ENCODE data around the gene ERP44. TPM values are rescaled to one million over a fixed set of nuclear protein-coding genes. Genes with fewer than 3 reads are reported as not detected.

The ERP44 gene
- total and polyA plus RNA-seq, 8 donors: 1.2 to 32.9 (median 12.0) TPM

GRCh38 chr9:100087218-100087617 lies 11.6 kb downstream of the ERP44 start:
- intact Hi-C loops (cut with DNase I; ENCODE audit: low total_unique reads): no loop called here
- Histone ChIP-seq H3K4me3 (no peak overlapping the region), H3K9me3 (no peaks in the 10 kb centered on the region), H3K36me3 (no peaks in the 10 kb centered on the region), H3K27me3 (no peaks in the 10 kb centered on the region), H3K4me1 (peaks cover 8 to 91% (median 44%) of the 10 kb centered on the region in 4 donors), H3K27ac (no peak overlapping the region)
- no peak for TF ChIP-seq POLR2A (IDR thresholded peaks at IDR 0.05)
- TF ChIP-seq EP300 (IDR thresholded peaks at IDR 0.05): no peak
- no peak for TF ChIP-seq CTCF (IDR thresholded peaks at IDR 0.05)
- no peak for TF ChIP-seq POLR2AphosphoS5 (IDR thresholded peaks at IDR 0.05)
- WGBS, 5 donors: 12 to 38% (median 22%) methylated on average over 1 of the region's 1 CpG
- DNase-seq: peak in 1 of 2 donors; percentile 12

- no peaks in the 10 kb centered on the region for H3K9me3 ChIP-seq
- no peaks in the 10 kb centered on the region for H3K36me3 ChIP-seq
- peaks cover 3 to 90% (median 41%) of the 10 kb centered on the region in 4 donors for H3K4me1 ChIP-seq
- intact Hi-C loops (cut with DNase I; ENCODE audit: low total_unique reads): no loop called here
- WGBS, 5 donors: 73 to 90% (median 76%) methylated on average over 3 of the region's 3 CpGs
- no peak for TF ChIP-seq EP300 (IDR thresholded peaks at IDR 0.05)
- no peak for TF ChIP-seq CTCF (IDR thresholded peaks at IDR 0.05)
- TF ChIP-seq POLR2A (IDR thresholded peaks at IDR 0.05): no peak
- TF ChIP-seq POLR2AphosphoS5 (IDR thresholded peaks at IDR 0.05): no peak
- DNase-seq: no peak
- no peak overlapping the region for H3K27ac ChIP-seq
- no peaks in the 10 kb centered on the region for H3K27me3 ChIP-seq
- H3K4me3 ChIP-seq: no peak overlapping the region
Measured at GRCh38 chr9:100086097-100086635, 12.6 kb downstream of the ERP44 start.

GRCh38 chr9:100084734-100085133 lies 14.1 kb downstream of the ERP44 start:
- 77 to 83% (median 78%) methylated on average over 5 of the region's 5 CpGs for WGBS, 5 donors
- intact Hi-C loops (cut with DNase I; ENCODE audit: low total_unique reads): no loop called here
- H3K4me1 ChIP-seq: peaks cover 3 to 82% (median 37%) of the 10 kb centered on the region in 4 donors
- H3K36me3 ChIP-seq: no peaks in the 10 kb centered on the region
- H3K27me3 ChIP-seq: no peaks in the 10 kb centered on the region
- no peak for DNase-seq
- H3K4me3 ChIP-seq: no peak overlapping the region
- H3K9me3 ChIP-seq: no peaks in the 10 kb centered on the region
- H3K27ac ChIP-seq: no peak overlapping the region
- TF ChIP-seq EP300 (IDR thresholded peaks at IDR 0.05) (no peak), POLR2A (IDR thresholded peaks at IDR 0.05) (no peak), POLR2AphosphoS5 (IDR thresholded peaks at IDR 0.05) (no peak)

GRCh38 chr9:100084128-100084453 lies 14.7 kb downstream of the ERP44 start:
- Histone ChIP-seq H3K9me3 (no peaks in the 10 kb centered on the region), H3K4me3 (no peak overlapping the region), H3K27ac (no peak overlapping the region), H3K27me3 (no peaks in the 10 kb centered on the region), H3K36me3 (no peaks in the 10 kb centered on the region), H3K4me1 (peaks cover 3 to 77% (median 39%) of the 10 kb centered on the region in 4 donors)
- intact Hi-C loops (cut with DNase I; ENCODE audit: low total_unique reads): no loop called here
- 69 to 82% (median 78%) methylated on average over 1 of the region's 1 CpG for WGBS, 5 donors
- TF ChIP-seq CTCF (IDR thresholded peaks at IDR 0.05) (no peak), POLR2A (IDR thresholded peaks at IDR 0.05) (no peak), POLR2AphosphoS5 (IDR thresholded peaks at IDR 0.05) (no peak), EP300 (IDR thresholded peaks at IDR 0.05) (no peak)
- DNase-seq: no peak

- WGBS, 5 donors: 69 to 72% (median 70%) methylated on average over 5 of the region's 5 CpGs
- intact Hi-C loops (cut with DNase I; ENCODE audit: low total_unique reads): no loop called here
Measured at GRCh38 chr9:100083448-100084127, 15.2 kb downstream of the ERP44 start.

More at GRCh38 chr9:100083448-100084127, 15.2 kb downstream of the ERP44 start:
- Histone ChIP-seq H3K9me3 (no peaks in the 10 kb centered on the region), H3K36me3 (no peaks in the 10 kb centered on the region), H3K27ac (no peak overlapping the region), H3K4me1 (peaks cover 3 to 72% (median 39%) of the 10 kb centered on the region in 4 donors), H3K27me3 (no peaks in the 10 kb centered on the region), H3K4me3 (no peak overlapping the region)
- no peak for DNase-seq
- no peak for TF ChIP-seq CTCF (IDR thresholded peaks at IDR 0.05)
- no peak for TF ChIP-seq POLR2A (IDR thresholded peaks at IDR 0.05)
- no peak for TF ChIP-seq POLR2AphosphoS5 (IDR thresholded peaks at IDR 0.05)
- TF ChIP-seq EP300 (IDR thresholded peaks at IDR 0.05): no peak
